HG03558 (cell line): ENCODE results near the gene GNA15.
"Not testable (repeated sequence)": the region's sequence is repeated elsewhere in the genome, so short reads cannot be mapped to it uniquely, and the experiment has no call there.

Experiments used
- ATAC-seq: cut with Tn5 transposase; IDR thresholded peaks from one replicate; pipeline ENCODE4 v1.9.1; 2021; ENCODE audit warnings: moderate number of reproducible peaks; ENCODE audit not compliant: unreplicated experiment; ENCODE audit errors: extremely low read depth

GNA15 gene

DNA sequence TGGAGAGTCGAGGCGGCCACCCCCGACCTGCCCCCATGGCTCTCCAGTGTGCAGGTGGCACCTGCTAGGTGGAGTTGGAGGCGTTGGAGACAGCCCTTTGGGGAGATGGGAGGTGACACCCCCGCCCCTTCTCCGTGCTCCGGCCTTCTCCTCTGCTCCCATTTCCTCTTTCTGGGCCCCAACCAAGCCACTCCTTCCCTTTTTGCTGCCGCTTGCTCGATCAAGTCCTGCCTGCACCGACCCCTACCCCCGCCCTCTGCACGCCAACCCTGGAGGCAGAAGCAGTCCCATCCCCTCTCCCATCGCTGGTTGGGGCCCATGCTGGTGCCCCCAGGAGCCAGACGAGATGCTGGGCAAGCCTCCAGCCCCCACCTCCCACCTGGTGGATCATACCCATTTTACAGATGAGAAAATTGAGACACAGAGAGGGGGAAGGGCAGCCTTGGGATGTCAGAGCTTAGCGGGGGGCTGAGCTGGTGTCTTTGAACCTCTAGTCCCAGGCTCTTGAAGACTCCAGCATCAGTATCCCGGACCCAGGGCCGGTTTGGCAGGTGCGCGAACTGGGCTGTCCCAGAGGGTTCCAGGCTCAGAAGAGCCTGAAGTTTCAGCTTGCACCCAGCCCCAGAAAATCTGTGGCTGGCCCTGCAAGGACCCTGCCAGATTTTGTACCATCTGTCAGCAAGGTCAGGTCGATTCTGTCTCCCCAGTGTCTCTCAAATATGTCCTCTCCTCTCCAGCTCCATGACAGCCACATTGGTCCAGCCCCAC, 10.3 kb downstream of the GNA15 start:
- ATAC-seq, result no peak

DNA sequence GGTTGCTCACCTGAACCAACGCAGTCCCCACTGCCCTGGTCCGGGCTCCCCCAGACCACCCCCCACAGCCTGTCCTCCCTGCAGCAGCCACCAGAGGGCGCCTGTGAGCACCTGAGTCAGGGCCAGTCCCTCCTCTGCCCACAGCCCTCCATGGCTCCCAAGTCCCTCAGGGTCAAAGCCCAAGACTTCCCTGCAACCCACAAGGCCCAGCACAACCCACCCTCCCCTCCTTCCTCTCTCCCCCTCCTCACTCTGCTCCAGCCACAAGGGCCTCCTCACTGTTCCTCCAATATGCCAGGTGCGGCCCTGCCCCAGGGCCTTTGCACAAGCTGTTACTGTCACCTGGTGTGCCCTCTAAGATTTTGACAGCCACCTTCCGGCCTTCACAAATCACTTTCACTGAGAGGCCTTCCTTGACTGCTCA, 10.9 kb downstream of the GNA15 start:
- ATAC-seq, result no peak

DNA sequence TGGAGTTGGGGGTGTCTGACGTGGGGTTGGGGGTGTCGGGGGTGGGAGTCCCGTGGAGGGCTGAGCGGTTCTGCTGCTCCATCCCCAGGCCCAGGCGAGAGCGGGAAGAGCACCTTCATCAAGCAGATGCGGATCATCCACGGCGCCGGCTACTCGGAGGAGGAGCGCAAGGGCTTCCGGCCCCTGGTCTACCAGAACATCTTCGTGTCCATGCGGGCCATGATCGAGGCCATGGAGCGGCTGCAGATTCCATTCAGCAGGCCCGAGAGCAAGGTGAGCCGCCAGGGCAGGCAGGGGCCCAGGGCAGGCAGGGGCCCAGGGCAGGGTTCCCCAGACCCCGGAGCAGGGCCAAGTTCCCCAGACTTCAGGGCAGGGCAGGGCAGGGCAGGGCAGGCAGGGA, 12.7 kb downstream of the GNA15 start:
- no peak for ATAC-seq

- ATAC-seq, result no peak
Observed at GRCh38 chr19:3149089-3149488, 13.3 kb downstream of the GNA15 start.

DNA sequence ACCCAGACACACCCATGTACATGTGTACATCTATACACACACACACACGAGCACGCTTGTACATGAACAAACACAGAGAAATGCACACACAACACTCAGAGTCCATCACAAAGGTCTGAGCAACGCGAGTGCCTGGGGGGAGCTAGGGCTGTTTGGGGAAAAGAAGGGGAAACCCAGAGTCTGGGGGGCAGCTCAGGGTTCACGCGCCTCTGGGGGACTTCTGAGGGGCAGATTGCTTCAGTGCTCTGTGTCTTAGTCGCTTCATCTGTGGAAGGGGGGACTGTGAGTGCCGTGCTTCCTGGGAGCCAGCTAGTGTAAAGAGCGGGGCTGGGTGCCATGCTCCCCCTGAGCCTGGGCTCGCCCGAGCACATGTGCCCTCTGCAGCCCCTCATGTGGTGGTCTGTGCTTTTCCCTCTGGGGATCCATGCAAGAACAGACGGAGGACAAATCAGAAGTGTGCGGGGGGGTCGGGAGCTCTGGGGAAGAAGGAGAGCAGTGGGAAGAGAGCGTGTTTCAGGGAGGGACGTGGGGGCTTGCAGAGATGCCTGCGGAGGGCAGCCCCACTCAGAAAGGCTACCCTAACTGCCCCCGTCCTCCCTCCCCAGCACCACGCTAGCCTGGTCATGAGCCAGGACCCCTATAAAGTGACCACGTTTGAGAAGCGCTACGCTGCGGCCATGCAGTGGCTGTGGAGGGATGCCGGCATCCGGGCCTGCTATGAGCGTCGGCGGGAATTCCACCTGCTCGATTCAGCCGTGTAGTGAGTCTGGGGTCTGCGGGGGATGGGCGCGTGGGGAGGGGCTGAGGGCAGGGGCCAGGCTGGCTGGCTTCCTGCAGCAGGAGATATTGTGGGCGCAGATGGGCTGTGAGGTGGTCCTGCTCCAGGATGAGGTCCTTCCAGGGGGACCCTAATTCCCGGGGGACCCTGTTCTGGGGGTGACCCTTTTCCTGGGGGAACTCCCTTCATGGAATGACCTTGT, 14.0 kb downstream of the GNA15 start:
- no peak for ATAC-seq

- no peak for ATAC-seq
Observed at GRCh38 chr19:3150739-3151329, 15.0 kb downstream of the GNA15 start.

GRCh38 chr19:3151563-3152418, 16.0 kb downstream of the GNA15 start:
- ATAC-seq, result no peak

- no peak for ATAC-seq
Observed at GRCh38 chr19:3152419-3152780, 16.6 kb downstream of the GNA15 start.

- no peak for ATAC-seq
Observed at GRCh38 chr19:3153286-3154230, 17.7 kb downstream of the GNA15 start.

GRCh38 chr19:3154447-3154846, 18.6 kb downstream of the GNA15 start:
- ATAC-seq, result not testable (repeated sequence)

DNA sequence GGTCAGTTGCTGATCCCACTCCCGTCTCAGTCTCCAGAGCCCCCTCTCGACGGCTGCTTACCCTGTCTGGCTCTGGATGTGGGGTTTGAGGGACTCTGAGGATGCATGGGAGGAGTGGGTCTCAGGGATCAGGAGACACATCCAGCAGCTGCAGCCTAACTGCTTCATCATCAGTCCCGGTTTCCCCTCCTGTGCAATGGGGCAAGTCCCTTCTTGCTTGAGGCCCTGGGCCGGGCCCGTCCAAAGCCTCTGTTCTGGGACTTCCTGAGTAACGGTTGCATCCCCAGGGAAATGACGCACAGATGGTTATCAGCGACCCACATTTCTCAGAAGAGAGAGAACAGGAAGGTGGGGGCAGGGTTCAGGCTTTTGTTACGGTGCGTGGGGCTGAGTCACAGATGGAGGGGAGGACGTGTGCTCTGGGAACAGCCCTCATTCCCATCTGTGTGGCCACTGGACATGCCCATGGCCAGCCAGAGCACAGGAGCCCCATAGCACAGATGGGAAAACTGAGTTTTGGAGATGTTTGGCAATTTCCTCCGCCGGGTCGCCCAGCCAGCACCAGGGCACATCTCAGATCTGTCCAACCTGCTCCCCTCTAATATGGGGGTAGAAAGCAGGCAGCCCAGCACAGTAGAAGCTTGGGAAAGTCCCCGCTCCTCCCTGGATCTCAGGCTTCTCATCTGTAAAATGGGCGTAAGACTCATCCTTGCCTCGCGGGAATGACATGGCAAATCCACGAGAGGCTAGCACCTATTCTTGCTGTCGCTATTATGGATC, 19.3 kb downstream of the GNA15 start:
- ATAC-seq, result peak; percentile 71

- ATAC-seq, result no peak
Observed at GRCh38 chr19:3157096-3157845, 21.4 kb downstream of the GNA15 start.

DNA sequence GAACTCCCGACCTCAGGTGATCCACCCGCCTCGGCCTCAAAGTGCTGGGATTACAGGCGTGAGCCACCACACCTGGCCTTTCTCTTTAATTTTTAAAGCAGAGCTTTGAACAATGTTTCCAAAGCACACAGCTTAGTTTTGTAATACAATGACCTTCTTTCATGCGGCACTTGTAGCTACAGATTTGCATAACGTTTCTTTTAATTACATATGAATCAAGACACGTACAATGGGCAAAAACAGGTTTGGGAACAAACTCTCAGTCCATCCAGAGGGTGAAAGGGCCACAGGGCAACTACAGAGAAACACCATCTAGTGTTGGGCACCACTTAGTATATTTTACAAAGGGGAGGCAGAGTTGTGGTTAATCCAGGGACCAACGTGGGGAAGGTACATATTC, 23.7 kb downstream of the GNA15 start:
- no peak for ATAC-seq

- ATAC-seq, result no peak
Observed at GRCh38 chr19:3160219-3160618, 24.4 kb downstream of the GNA15 start.

DNA sequence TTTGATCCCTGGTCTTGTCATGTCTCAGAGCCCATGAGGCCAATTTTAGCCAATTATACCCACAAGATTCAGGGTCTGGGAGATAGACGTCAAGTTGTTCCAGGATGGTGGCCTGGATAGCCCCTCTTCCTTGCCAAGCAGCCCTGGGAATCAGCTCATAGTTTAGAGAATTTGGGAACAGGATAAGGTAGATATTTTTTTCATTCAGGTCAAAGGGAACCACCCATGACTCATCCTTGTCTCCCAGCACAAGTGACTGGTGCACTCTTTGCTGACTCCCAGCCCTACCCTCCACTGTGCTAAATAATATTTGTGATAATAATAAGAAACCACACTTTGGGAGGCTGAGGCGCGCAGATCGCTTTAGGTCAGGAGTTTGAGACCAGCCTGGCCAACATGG, 25.6 kb downstream of the GNA15 start:
- ATAC-seq, result no peak

- no peak for ATAC-seq
Observed at GRCh38 chr19:3162418-3163229, 26.8 kb downstream of the GNA15 start.
